GM12878 (cell line): ENCODE results near the gene CACNA2D1. TPM values are rescaled to one million over a fixed set of nuclear protein-coding genes. Genes with fewer than 3 reads are reported as not detected.

Experiments
- ATAC-seq: fragments of 200-7000 bp; cut with Tn5 transposase; 3 replicates; pipeline ENCODE4 v1.9.1; 2020; ENCODE audit warnings: mild to moderate bottlenecking, moderate library complexity
- BruUV-seq: library from RNA; stranded (reverse); fragments of 400-500 nt; replicated peaks from 2 replicates; lab custom pipeline; 2021; lab: Mats Ljungman, UMichigan
- CTCF ChIA-PET: fragments of 300-600 bp; sonication (Branson Sonifier 250); formaldehyde crosslinking; extraction: SDS; loops from one replicate; lab custom pipeline; 2021; ENCODE audit warnings: inconsistent platforms; lab: Yijun Ruan, JAX
- POLR2A ChIA-PET: fragments of 350-600 bp; formaldehyde crosslinking; extraction: SDS; loops from one replicate; lab custom pipeline; 2021; ENCODE audit warnings: inconsistent platforms; lab: Charles Lee
- RAD21 ChIA-PET: fragments of 300-600 bp; sonication (Branson Sonifier 250); formaldehyde crosslinking; loops from one replicate; lab custom pipeline; 2023; ENCODE audit warnings: antibody characterized with exemption; ENCODE audit not compliant: unreplicated experiment; lab: Charles Lee
- SMC1A ChIA-PET: fragments of 300-600 bp; sonication (Branson Sonifier 250); formaldehyde crosslinking; loops from one replicate; lab custom pipeline; 2023; ENCODE audit not compliant: unreplicated experiment, uncharacterized antibody; lab: Charles Lee
- DNase-seq: peaks from one replicate; pipeline ENCODE4 v3.0.0-alpha.2; 2011; ENCODE audit warnings: low read depth, low spot score
- FAIRE-seq: peaks from 3 replicates; lab custom pipeline; 2011; peaks lifted over from hg19 to GRCh38; lab: Jason Lieb, UNC
- H2AFZ ChIP-seq: 2 replicates; pipeline ENCODE4 v1.6.0; 2011; ENCODE audit warnings: low read depth, low read length, control low read depth; ENCODE audit not compliant: control insufficient read depth
- H3K27ac ChIP-seq: 2 replicates; pipeline ENCODE4 v1.5.1; 2011; ENCODE audit warnings: control low read depth; ENCODE audit not compliant: control insufficient read depth, insufficient read depth
- H3K27me3 ChIP-seq, 2 experiments: replicated peaks in 1 of 2; 2 replicates each; pipeline versions ENCODE4 v1.6.0 to v1.6.1; 2011; ENCODE audit warnings: low read length in 1 of 2; ENCODE audit not compliant: control insufficient read depth in 2 of 2, insufficient read depth in 2 of 2
- H3K36me3 ChIP-seq, 2 experiments: 2 replicates each; pipeline ENCODE4 v1.5.1; 2011; ENCODE audit warnings: low read length in 1 of 2; ENCODE audit not compliant: control insufficient read depth in 2 of 2, insufficient read depth in 2 of 2
- H3K4me1 ChIP-seq: 2 replicates; pipeline ENCODE4 v1.6.1; 2011; ENCODE audit warnings: mild to moderate bottlenecking, low read length, moderate library complexity, mixed read lengths; ENCODE audit not compliant: control insufficient read depth, insufficient read depth
- H3K4me2 ChIP-seq: 2 replicates; pipeline ENCODE4 v1.6.0; 2011; ENCODE audit warnings: control low read depth; ENCODE audit not compliant: control insufficient read depth, insufficient read depth
- H3K4me3 ChIP-seq: fragments of 200-600 bp; sonication (generic); 2 replicates; pipeline ENCODE4 v1.5.1; 2016
- H3K79me2 ChIP-seq: 2 replicates; pipeline ENCODE4 v1.6.0; 2011; ENCODE audit warnings: low read length; ENCODE audit not compliant: control insufficient read depth, insufficient read depth
- H3K9ac ChIP-seq: 2 replicates; pipeline ENCODE4 v1.8.0; 2011; ENCODE audit warnings: low read length, control low read depth, mixed read lengths; ENCODE audit not compliant: control insufficient read depth, insufficient read depth
- H3K9me3 ChIP-seq: replicated peaks from 3 replicates; pipeline ENCODE4 v1.5.1; 2011; ENCODE audit warnings: mild to moderate bottlenecking, low read length; ENCODE audit not compliant: control insufficient read depth, insufficient read depth
- H4K20me1 ChIP-seq: 2 replicates; pipeline ENCODE4 v1.6.0; 2011; ENCODE audit not compliant: control insufficient read depth, insufficient read depth
- ATF3 ChIP-seq: IDR thresholded peaks from 2 replicates; pipeline ENCODE4 v1.6.1; 2011; ENCODE audit warnings: low read depth, mild to moderate bottlenecking, low read length, moderate library complexity, borderline replicate concordance; ENCODE audit errors: extremely low read depth
- BACH1 ChIP-seq: fragments of 450-650 bp; IDR thresholded peaks from 2 replicates; pipeline ENCODE4 v1.6.1; 2017; ENCODE audit warnings: mild to moderate bottlenecking, borderline replicate concordance
- BCL11A ChIP-seq: IDR thresholded peaks from 2 replicates; pipeline ENCODE4 v1.6.1; 2011; ENCODE audit warnings: low read depth, low read length
- BCL3 ChIP-seq: IDR thresholded peaks from 2 replicates; pipeline ENCODE4 v1.6.1; 2011; ENCODE audit warnings: borderline replicate concordance, low read depth, mild to moderate bottlenecking, moderate library complexity, low read length; ENCODE audit not compliant: insufficient read depth, poor library complexity, severe bottlenecking
- CEBPZ ChIP-seq: fragments of 150-350 bp; IDR thresholded peaks from 2 replicates; pipeline ENCODE4 v1.6.1; 2016; ENCODE audit warnings: low read depth, low read length
- CREB1 ChIP-seq: IDR thresholded peaks from 2 replicates; pipeline ENCODE4 v1.6.1; 2012; ENCODE audit warnings: low read depth, mild to moderate bottlenecking, inconsistent platforms
- CREM ChIP-seq: IDR thresholded peaks from 2 replicates; pipeline ENCODE4 v1.6.1; 2014; ENCODE audit warnings: antibody characterized with exemption, low read depth
- EED ChIP-seq: sonication (generic); IDR thresholded peaks from 2 replicates; pipeline ENCODE4 v1.6.1; 2016; ENCODE audit warnings: antibody characterized with exemption, low read depth
- FOXM1 ChIP-seq: IDR thresholded peaks from 2 replicates; pipeline ENCODE4 v1.6.1; 2012; ENCODE audit warnings: low read depth, mild to moderate bottlenecking, inconsistent platforms, low read length, moderate library complexity
- IKZF1 ChIP-seq: fragments of 450-650 bp; conservative IDR thresholded peaks from 2 replicates; pipeline ENCODE4 v1.6.1; 2017; ENCODE audit warnings: antibody characterized with exemption, mild to moderate bottlenecking
- IKZF2 ChIP-seq, 2 experiments: fragments of 450-650 bp; IDR thresholded peaks; 2 replicates each; pipeline ENCODE4 v1.6.1; 2017; ENCODE audit warnings: mild to moderate bottlenecking in 2 of 2, moderate library complexity in 2 of 2
- IRF3 ChIP-seq: fragments of 450-650 bp; IDR thresholded peaks from 2 replicates; pipeline ENCODE4 v1.6.1; 2014; ENCODE audit warnings: mild to moderate bottlenecking
- JUND ChIP-seq: IDR thresholded peaks from 2 replicates; pipeline ENCODE4 v1.6.1; 2012; ENCODE audit warnings: low read depth, mild to moderate bottlenecking, low read length, improper control_type of control experiment, moderate library complexity
- SIX5 ChIP-seq: IDR thresholded peaks from 2 replicates; pipeline ENCODE4 v1.6.1; 2011; ENCODE audit warnings: mild to moderate bottlenecking, low read depth, low read length, moderate library complexity; ENCODE audit not compliant: severe bottlenecking
- SP1 ChIP-seq: IDR thresholded peaks from one replicate; pipeline ENCODE4 v1.6.1; 2011; ENCODE audit warnings: low read depth, low read length
- TCF3 ChIP-seq: IDR thresholded peaks from 2 replicates; pipeline ENCODE4 v1.6.1; 2012; ENCODE audit warnings: low read depth, mild to moderate bottlenecking, low read length, borderline replicate concordance; ENCODE audit not compliant: insufficient read depth
- ZBED1 ChIP-seq: IDR thresholded peaks from 2 replicates; pipeline ENCODE4 v1.6.1; 2016; ENCODE audit warnings: borderline replicate concordance
- ZNF274 ChIP-seq: IDR thresholded peaks from one replicate; pipeline ENCODE4 v1.8.0; 2011; ENCODE audit not compliant: insufficient read length, insufficient read depth
- WGBS: methylation state at CpG from one replicate; pipeline ENCODE4 v1.1.6; 2016; ENCODE audit warnings: low lambda C conversion rate; ENCODE audit not compliant: insufficient replicate concordance, insufficient coverage; ENCODE audit errors: missing lambda C conversion rate; 5-methylcytosine and 5-hydroxymethylcytosine counted together
- in situ Hi-C: fragments of 300-500 bp; cut with MboI; formaldehyde crosslinking; loops from 9 replicates; pipeline ENCODE4 v1.14.3; 2018; ENCODE audit warnings: mixed read lengths
- intact Hi-C: fragments of 100-400 bp; cut with micrococcal nuclease; formaldehyde crosslinking; loops from one replicate; pipeline ENCODE4 v1.14.2; 2022; ENCODE audit not compliant: unreplicated experiment
- polyA plus RNA-seq, 11 experiments: library from polyadenylated mRNA; depleted of rRNA in 4 of 11; unstranded in 6 of 11; stranded (reverse) in 5 of 11; fragments of >200 nt; fragmentation: Nextera tagmentation in 4 of 11; fragmentation: Illumina TruSeq in 1 of 11; extraction: Ambion mirVana in 4 of 11; extraction: Trizol in 1 of 11; gene quantifications; 1 replicate in 1 of 11; 2 replicates in 10 of 11; pipeline versions ENCODE4 v1.2.1 to v1.2.3, GENCODE V29; 2011 to 2016; ENCODE audit warnings: inconsistent platforms in 2 of 11, missing spikeins in 2 of 11, low read depth in 1 of 11
- total RNA-seq, 4 experiments: library from RNA; depleted of rRNA in 3 of 4; stranded (reverse); fragments of >200 nt in 3 of 4; fragmentation: Illumina TruSeq in 1 of 4; extraction: Trizol in 1 of 4; gene quantifications; 2 replicates each; pipeline versions ENCODE4 v1.2.1 to v1.2.3, GENCODE V29; 2013 to 2021

CACNA2D1 gene
- total and polyA plus RNA-seq, 10 of the 15 experiments (the other 5 are each of a cell fraction or from before 2014, with no cell fraction given) = 0.14 to 14.8 (median 0.97) TPM

- no peak overlapping the region for H3K9ac ChIP-seq
- 0 out of 2 replicates have a peak overlapping the region, but pooled peaks have one; percentile 34 for H3K4me2 ChIP-seq
- SMC1A ChIA-PET = interaction anchor here (0.6 to 2.2 kb wide), 14 partner anchors 11 to 442 kb away, joined by 3 to 7 read pairs (median 3); partner anchors contain the start of gene HGF
- no peak overlapping the region; the same call in 1 of the 2 replicates for H2AFZ ChIP-seq
- no peaks in the 10 kb centered on the region for H3K27me3 ChIP-seq
- RAD21 ChIA-PET = interaction anchor here (0.7 to 1.5 kb wide), 7 partner anchors 30 to 241 kb away, joined by 3 read pairs; partner anchors contain the start of gene HGF
- H3K4me3 ChIP-seq = no peak overlapping the region
- 6% methylated on average over 3 of the region's 3 CpGs for WGBS
- POLR2A ChIA-PET = interaction anchor here (0.5 to 0.7 kb wide), 2 partner anchors 58 to 79 kb away, joined by 3 read pairs; no protein-coding TSS in a partner anchor
- BruUV-seq = no TSS peak
- H3K27ac ChIP-seq = no peak overlapping the region
- FAIRE-seq = peak; percentile 92
- H3K36me3 ChIP-seq = no peaks in the 10 kb centered on the region
- peak; percentile 86 for ATAC-seq
- in situ Hi-C loops (no loop called here), intact Hi-C loops (loop anchor here (2.0 kb wide), 2 partner anchors 39 to 79 kb away; no protein-coding TSS in a partner anchor)
- H3K9me3 ChIP-seq = no peaks in the 10 kb centered on the region; the same call in 2 of the 3 replicates
- peaks cover 14% of the 10 kb centered on the region for H3K4me1 ChIP-seq
- DNase-seq = peak; percentile 46
- H4K20me1 ChIP-seq = no peaks in the 10 kb centered on the region
- CTCF ChIA-PET = interaction anchor here (0.6 to 2.9 kb wide), 3 partner anchors 78 to 681 kb away, joined by 3 to 8 read pairs (median 3); no protein-coding TSS in a partner anchor
- no peaks in the 10 kb centered on the region for H3K79me2 ChIP-seq
- no peak for TF ChIP-seq IRF3
- peak; percentile 73; the same call in 1 of the 2 replicates for TF ChIP-seq JUND
- peak; percentile 83 for TF ChIP-seq BCL3
- TF ChIP-seq ZBED1 = peak; percentile 59; the same call in 1 of the 2 replicates
- 0 out of 2 replicates have a peak, but pooled peaks have one; percentile 42 for TF ChIP-seq CREB1
- peak; percentile 81 for TF ChIP-seq CREM
- peak; percentile 29 for TF ChIP-seq SP1
- peak; percentile 97 for TF ChIP-seq BCL11A
- no peak for TF ChIP-seq ATF3
- TF ChIP-seq EED = peak; percentile 89
- TF ChIP-seq CEBPZ = no peak
- peak; percentile 84; the same call in 1 of the 2 replicates for TF ChIP-seq FOXM1
- TF ChIP-seq TCF3 = 0 out of 2 replicates have a peak, but pooled peaks have one; percentile 40
- TF ChIP-seq SIX5 = no peak
- TF ChIP-seq IKZF1 = peak; percentile 77
- peak; percentile 82 to 85 for TF ChIP-seq IKZF2 (IDR thresholded peaks at IDR 0.05)
- no peak for TF ChIP-seq ZNF274
- TF ChIP-seq BACH1 = peak; percentile 88; the same call in 1 of the 2 replicates
Measured at GRCh38 chr7:81925530-81925929, 518.0 kb downstream of the CACNA2D1 start.
